ENCODE measurements around the gene C19orf81. TPM values are rescaled to one million over a fixed set of nuclear protein-coding genes. Genes with fewer than 3 reads are reported as not detected.

The C19orf81 gene
- total RNA-seq, 4 donors from 2014 or later: not detected

GRCh38 chr19:50639121-50640112 lies 9.8 kb upstream of the C19orf81 start, which contains the start of gene SYT3:
SYT3 (minus strand) TSS chr19:50639881; CDS start chr19:50637411, 2,470 bp downstream.
- Histone ChIP-seq H3K9me3 (peaks cover 0 to 11% (median 0%) of the 10 kb centered on the region in 4 donors), H3K36me3 (no peaks in the 10 kb centered on the region), H3K27me3 (peaks cover 0 to 3% of the 10 kb centered on the region in 2 donors), H3K4me3 (peak within 1 kb of the TSS in 3 of 4 donors; percentile 40 to 54 (median 49)), H3K27ac (no peak within 1 kb of the TSS), H3K4me1 (no peaks in the 10 kb centered on the region)
- DNase-seq: peak in 1 of 3 donors; percentile 53
- no peak for TF ChIP-seq POLR2A (IDR thresholded peaks at IDR 0.05)
- TF ChIP-seq, protein P1, sequence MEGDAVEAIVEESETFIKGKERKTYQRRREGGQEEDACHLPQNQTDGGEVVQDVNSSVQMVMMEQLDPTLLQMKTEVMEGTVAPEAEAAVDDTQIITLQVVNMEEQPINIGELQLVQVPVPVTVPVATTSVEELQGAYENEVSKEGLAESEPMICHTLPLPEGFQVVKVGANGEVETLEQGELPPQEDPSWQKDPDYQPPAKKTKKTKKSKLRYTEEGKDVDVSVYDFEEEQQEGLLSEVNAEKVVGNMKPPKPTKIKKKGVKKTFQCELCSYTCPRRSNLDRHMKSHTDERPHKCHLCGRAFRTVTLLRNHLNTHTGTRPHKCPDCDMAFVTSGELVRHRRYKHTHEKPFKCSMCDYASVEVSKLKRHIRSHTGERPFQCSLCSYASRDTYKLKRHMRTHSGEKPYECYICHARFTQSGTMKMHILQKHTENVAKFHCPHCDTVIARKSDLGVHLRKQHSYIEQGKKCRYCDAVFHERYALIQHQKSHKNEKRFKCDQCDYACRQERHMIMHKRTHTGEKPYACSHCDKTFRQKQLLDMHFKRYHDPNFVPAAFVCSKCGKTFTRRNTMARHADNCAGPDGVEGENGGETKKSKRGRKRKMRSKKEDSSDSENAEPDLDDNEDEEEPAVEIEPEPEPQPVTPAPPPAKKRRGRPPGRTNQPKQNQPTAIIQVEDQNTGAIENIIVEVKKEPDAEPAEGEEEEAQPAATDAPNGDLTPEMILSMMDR (IDR thresholded peaks at IDR 0.05): no peak

- no peak overlapping the region for H3K4me3 ChIP-seq
- no peaks in the 10 kb centered on the region for H3K4me1 ChIP-seq
- H3K9me3 ChIP-seq: peaks cover 0 to 4% (median 0%) of the 10 kb centered on the region in 4 donors
- H3K36me3 ChIP-seq: no peaks in the 10 kb centered on the region
- DNase-seq: no peak
- peaks cover 0 to 3% of the 10 kb centered on the region in 2 donors for H3K27me3 ChIP-seq
- no peak for TF ChIP-seq POLR2A (IDR thresholded peaks at IDR 0.05)
- TF ChIP-seq, protein P1 (IDR thresholded peaks at IDR 0.05): no peak
- H3K27ac ChIP-seq: no peak overlapping the region
Measured at GRCh38 chr19:50640368-50640767, 8.9 kb upstream of the C19orf81 start.

- TF ChIP-seq POLR2A (IDR thresholded peaks at IDR 0.05): no peak
- TF ChIP-seq, protein P1 (IDR thresholded peaks at IDR 0.05): no peak
- DNase-seq: no peak
- Histone ChIP-seq H3K36me3 (no peaks in the 10 kb centered on the region), H3K9me3 (no peaks in the 10 kb centered on the region), H3K27me3 (peaks cover 0 to 1% of the 10 kb centered on the region in 2 donors), H3K4me3 (no peak overlapping the region), H3K4me1 (no peaks in the 10 kb centered on the region), H3K27ac (no peak overlapping the region)
Measured at GRCh38 chr19:50644315-50644915, 4.8 kb upstream of the C19orf81 start.

DNA sequence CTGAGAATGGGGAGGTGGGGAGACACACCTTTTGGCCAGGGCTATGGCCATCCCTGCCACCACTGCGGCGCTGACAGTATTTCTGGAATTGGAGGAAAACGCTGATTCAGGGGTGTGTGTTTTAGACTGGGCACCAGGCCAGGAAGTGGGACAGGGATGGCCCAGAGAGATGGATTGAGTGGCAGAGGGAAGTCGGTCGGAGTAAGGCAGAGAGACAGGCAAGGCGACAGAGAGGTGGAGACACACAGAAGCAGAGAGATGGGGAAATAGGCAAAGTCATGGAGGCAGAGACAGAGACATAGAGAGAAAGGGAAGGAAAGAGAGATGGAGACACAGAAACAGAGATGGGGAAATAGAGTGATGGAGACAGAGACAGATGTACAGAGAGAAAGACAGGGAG lies 4.1 kb upstream of the C19orf81 start:
- no peaks in the 10 kb centered on the region for H3K4me1 ChIP-seq
- H3K36me3 ChIP-seq: no peaks in the 10 kb centered on the region
- no peak for DNase-seq
- H3K4me3 ChIP-seq: no peak overlapping the region
- H3K27me3 ChIP-seq: no peaks in the 10 kb centered on the region
- no peak overlapping the region for H3K27ac ChIP-seq
- TF ChIP-seq POLR2A (IDR thresholded peaks at IDR 0.05): no peak
- TF ChIP-seq, protein P1 (IDR thresholded peaks at IDR 0.05): no peak
- no peaks in the 10 kb centered on the region for H3K9me3 ChIP-seq

DNA sequence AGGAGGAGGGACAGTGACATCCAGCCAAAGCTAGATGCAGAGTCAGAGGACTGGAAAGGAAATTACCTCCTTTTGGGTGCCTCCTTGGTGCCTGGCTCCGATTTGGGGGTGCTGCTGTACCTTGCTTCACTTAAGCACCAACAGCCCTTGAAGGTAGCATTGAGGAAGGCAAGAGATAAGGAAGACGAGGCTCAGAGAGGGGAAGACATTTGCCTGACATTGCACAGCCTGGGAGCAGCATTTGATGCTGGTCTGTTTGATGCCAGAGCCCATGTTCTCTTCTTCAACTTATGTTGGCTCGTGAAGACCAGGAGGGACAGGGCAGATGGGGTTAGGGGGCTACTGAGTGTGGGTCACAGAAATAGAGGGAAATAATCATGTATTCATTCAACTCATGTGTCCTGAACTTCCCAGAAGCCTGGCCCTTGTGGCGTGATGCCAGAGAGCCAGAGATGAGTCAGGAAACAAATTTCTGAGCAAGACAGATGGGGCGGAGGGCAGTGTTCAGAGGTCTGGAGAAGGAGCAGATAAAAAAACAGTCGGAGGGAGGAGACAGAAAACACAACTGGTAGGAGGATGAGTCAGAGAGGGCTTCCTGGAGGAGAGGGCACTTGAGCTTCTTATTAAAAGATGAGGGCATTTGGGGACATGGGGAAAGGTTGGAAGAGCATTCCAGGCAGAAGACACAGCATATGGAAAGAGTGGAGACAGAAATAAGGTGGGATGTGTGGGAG lies 3.0 kb upstream of the C19orf81 start:
- Histone ChIP-seq H3K4me3 (no peak overlapping the region), H3K27me3 (no peaks in the 10 kb centered on the region), H3K9me3 (peaks cover 0 to 5% (median 0%) of the 10 kb centered on the region in 4 donors), H3K27ac (no peak overlapping the region), H3K4me1 (no peaks in the 10 kb centered on the region), H3K36me3 (no peaks in the 10 kb centered on the region)
- DNase-seq: no peak
- no peak for TF ChIP-seq POLR2A (IDR thresholded peaks at IDR 0.05)
- TF ChIP-seq, protein P1 (IDR thresholded peaks at IDR 0.05): no peak

All from Peyer's patch (tissue), 4 donors.